Heart left ventricle (tissue), 16 donors: ENCODE data around the gene FGF14. TPM values are rescaled to one million over a fixed set of nuclear protein-coding genes. Genes with fewer than 3 reads are reported as not detected.
A peak's percentile ranks its signal among the peaks of the same experiment; 100 is the strongest.

ENCODE experiments used
- ATAC-seq, 4 donors: fragments of 200-7000 bp; cut with Tn5 transposase; one replicate each; pipeline ENCODE4 v1.9.1; 2020 to 2022; ENCODE audit warnings: moderate library complexity in 4 of 4, mild to moderate bottlenecking in 3 of 4, moderate number of reproducible peaks in 1 of 4
- DNase-seq, 5 donors: peaks; one replicate each; pipeline ENCODE4 v3.0.0-alpha.2; 2020
- H3K27ac ChIP-seq, 12 donors: fragments of 200-600 bp; sonication (generic) in 4 of 12; one replicate each; pipeline versions ENCODE4 v1.5.0 to v1.8.0; 2016 to 2022; ENCODE audit warnings: mild to moderate bottlenecking in 2 of 12
- H3K27me3 ChIP-seq, 9 donors: fragments of 200-600 bp; sonication (generic) in 2 of 9; one replicate each; pipeline versions ENCODE4 v1.5.1 to v1.8.0; 2016 to 2022; ENCODE audit warnings: mild to moderate bottlenecking in 3 of 9
- H3K36me3 ChIP-seq, 9 donors: fragments of 200-600 bp; sonication (generic) in 2 of 9; one replicate each; pipeline versions ENCODE4 v1.5.0 to v1.8.0; 2018 to 2022; ENCODE audit warnings: mild to moderate bottlenecking in 2 of 9
- H3K4me1 ChIP-seq, 12 donors: fragments of 200-600 bp; sonication (generic) in 4 of 12; one replicate each; pipeline versions ENCODE4 v1.5.0 to v1.8.0; 2016 to 2022; ENCODE audit warnings: mild to moderate bottlenecking in 3 of 12
- H3K4me3 ChIP-seq, 12 donors: fragments of 200-600 bp; sonication (generic) in 4 of 12; one replicate each; pipeline versions ENCODE4 v1.5.0 to v1.8.0; 2017 to 2022; ENCODE audit warnings: mild to moderate bottlenecking in 9 of 12, moderate library complexity in 4 of 12
- H3K9me3 ChIP-seq, 12 donors: fragments of 200-600 bp; sonication (generic) in 4 of 12; one replicate each; pipeline versions ENCODE4 v1.5.0 to v1.8.0; 2016 to 2022; ENCODE audit warnings: mild to moderate bottlenecking in 1 of 12
- CTCF ChIP-seq, 12 donors: fragments of 200-600 bp; sonication (generic) in 4 of 12; IDR thresholded peaks; one replicate each; pipeline versions ENCODE4 v1.5.0 to v1.8.0; 2018 to 2022; ENCODE audit warnings: antibody characterized with exemption in 12 of 12, mild to moderate bottlenecking in 5 of 12
- POLR2A ChIP-seq, 2 donors: fragments of 450-650 bp; IDR thresholded peaks; one replicate each; pipeline ENCODE4 v1.6.1; 2017; ENCODE audit warnings: antibody characterized with exemption in 2 of 2, mild to moderate bottlenecking in 2 of 2, moderate library complexity in 2 of 2
- WGBS, 4 donors: extraction: QIAGEN DNeasy Blood & Tissue Kit in 2 of 4; methylation state at CpG; one replicate each; pipeline versions ENCODE4 v1.1.5 to v1.1.7; 2013 to 2018; 5-methylcytosine and 5-hydroxymethylcytosine counted together
- intact Hi-C, 10 donors: fragments of 100-400 bp; cut with DNase I; formaldehyde crosslinking; loops; one replicate each; pipeline versions ENCODE4 v1.11.1 to v1.14.2; 2022
- polyA plus RNA-seq, 2 donors: library from polyadenylated mRNA; stranded (reverse); fragments of 200-250 nt; gene quantifications; one replicate each; pipeline ENCODE4 v1.2.3, GENCODE V29; 2013
- total RNA-seq, 9 donors: library from RNA; depleted of rRNA in 2 of 9; stranded (reverse); fragments of >200 nt in 2 of 9; fragmentation: NEBNext Ultra II Directional in 3 of 9; extraction: Animal tissue kit (Norgen Biotek cat#: 25700) in 3 of 9; gene quantifications; one replicate each; pipeline versions ENCODE4 v1.1.0 to v1.2.4, GENCODE V29; 2016 to 2023
- donor health status: ischemic (EF 13 %, LVEDD 7.1; RV severe dilation, severe dysfunction).
- donor health status: healthy with polysubstance abuse.
- donor health status: DM: no; HTN: yes; CAD: no.
- donor health status: DM: no; HTN: no; CAD: no.
- donor health status: ischemic (EF 25% LVEDD 6.9; RV normal size, moderate dysfunction).
- donor health status: ischemic (EF 25% LVEDD 5.7; RV mildly dilated, moderate dysfunction).
- donor health status: healthy.
- donor health status: DM: yes; HTN: yes; CAD: no.
- donor health status: ischemic (EF 35%, LVEDD 5.7; RV mildly dilated, moderate dysfunction).
- donor health status: nonischemic (EF 11% LVEDD 7.7; RV severe dilation, severe dysfunction).
- donor health status: DM: yes; HTN: yes; CAD: no.
- donor health status: PGD.
- donor health status: ischemic (EF 29% LVEDD 5.4; RV normal size, mild dysfunction).
- donor health status: nonischemic (EF 23%, LVEDD 6.1; RV moderate dilation, normal function).

Gene FGF14
- total and polyA plus RNA-seq, 11 donors: 0.14 to 6.3 (median 3.9) TPM

GRCh38 chr13:101967216-101967615, 434.6 kb downstream of the FGF14 start:
- DNase-seq (no peak), ATAC-seq (no peak)
- Histone ChIP-seq H3K4me3 (no peak overlapping the region), H3K4me1 (no peaks in the 10 kb centered on the region), H3K27ac (no peak overlapping the region), H3K27me3 (no peaks in the 10 kb centered on the region), H3K9me3 (no peaks in the 10 kb centered on the region), H3K36me3 (no peaks in the 10 kb centered on the region)
- intact Hi-C loops: no loop called here
- no peak for TF ChIP-seq POLR2A (IDR thresholded peaks at IDR 0.05)
- no peak for TF ChIP-seq CTCF (IDR thresholded peaks at IDR 0.05)

- intact Hi-C loops: no loop called here
- no peaks in the 10 kb centered on the region for H3K9me3 ChIP-seq
These were observed 436.8 kb downstream of the FGF14 start for GRCh38 chr13:101965096-101965495.

GRCh38 chr13:101959016-101959415, 442.8 kb downstream of the FGF14 start:
- H3K36me3 ChIP-seq: no peaks in the 10 kb centered on the region
- ATAC-seq (no peak), DNase-seq (peak in 1 of 5 donors; percentile 44)
- TF ChIP-seq POLR2A (IDR thresholded peaks at IDR 0.05): no peak
- no peak for TF ChIP-seq CTCF (IDR thresholded peaks at IDR 0.05)
- WGBS, 4 donors: 68 to 82% (median 79%) methylated on average over 5 of the region's 5 CpGs
- no peak overlapping the region for H3K27ac ChIP-seq
- intact Hi-C loops: no loop called here
- peaks cover 0 to 7% (median 0%) of the 10 kb centered on the region in 12 donors for H3K9me3 ChIP-seq
- no peak overlapping the region for H3K4me3 ChIP-seq
- H3K27me3 ChIP-seq: no peaks in the 10 kb centered on the region
- no peaks in the 10 kb centered on the region for H3K4me1 ChIP-seq

More at GRCh38 chr13:101965096-101965495, 436.8 kb downstream of the FGF14 start:
- Histone ChIP-seq H3K27ac (no peak overlapping the region), H3K36me3 (no peaks in the 10 kb centered on the region), H3K27me3 (no peaks in the 10 kb centered on the region), H3K4me3 (no peak overlapping the region), H3K4me1 (no peaks in the 10 kb centered on the region)
- WGBS, 4 donors: 63 to 74% (median 70%) methylated on average over 5 of the region's 5 CpGs
- TF ChIP-seq POLR2A (IDR thresholded peaks at IDR 0.05) (no peak), CTCF (IDR thresholded peaks at IDR 0.05) (no peak)
- no peak for DNase-seq
- ATAC-seq: no peak

GRCh38 chr13:101955764-101956163, 446.1 kb downstream of the FGF14 start:
- Histone ChIP-seq H3K27me3 (no peaks in the 10 kb centered on the region), H3K9me3 (peaks cover 0 to 7% (median 0%) of the 10 kb centered on the region in 12 donors), H3K27ac (no peak overlapping the region), H3K36me3 (no peaks in the 10 kb centered on the region), H3K4me3 (no peak overlapping the region), H3K4me1 (peaks cover 0 to 10% (median 0%) of the 10 kb centered on the region in 12 donors)
- intact Hi-C loops: no loop called here
- ATAC-seq (no peak), DNase-seq (no peak)
- TF ChIP-seq POLR2A (IDR thresholded peaks at IDR 0.05): no peak
- no peak for TF ChIP-seq CTCF (IDR thresholded peaks at IDR 0.05)
- WGBS, 4 donors: 38 to 52% (median 46%) methylated on average over 3 of the region's 3 CpGs
